ENCODE results near the gene C16orf89. TPM values are rescaled to one million over a fixed set of nuclear protein-coding genes. Genes with fewer than 3 reads are reported as not detected.

Gene C16orf89
- total and polyA plus RNA-seq, 9 donors = 0.17 to 5.4 (median 0.39) TPM; not detected in 1

GRCh38 chr16:5030251-5030870 is 35.4 kb downstream of the C16orf89 start:
- DNase-seq = no peak
- Histone ChIP-seq H3K9me3 (replicated peaks; ENCODE audit: control insufficient read depth, low read depth, low read length) (no peaks in the 10 kb centered on the region), H3K27me3 (ENCODE audit: control insufficient read depth, insufficient read depth, low read length) (no peaks in the 10 kb centered on the region), H3K36me3 (ENCODE audit: control insufficient read depth, insufficient read depth, low read length) (peaks cover 7% of the 10 kb centered on the region), H3K4me1 (ENCODE audit: control insufficient read depth, insufficient read depth, low read length) (peaks cover 6% of the 10 kb centered on the region), H3K4me3 (ENCODE audit: low read length) (no peak overlapping the region), H3K27ac (ENCODE audit: low read length) (no peak overlapping the region)
- WGBS (ENCODE audit: insufficient coverage) = 83% methylated on average over 11 of the region's 12 CpGs

- Histone ChIP-seq H3K36me3 (ENCODE audit: control insufficient read depth, insufficient read depth, low read length) (peaks cover 7% of the 10 kb centered on the region), H3K9me3 (replicated peaks; ENCODE audit: control insufficient read depth, low read depth, low read length) (no peaks in the 10 kb centered on the region), H3K27me3 (ENCODE audit: control insufficient read depth, insufficient read depth, low read length) (no peaks in the 10 kb centered on the region), H3K4me1 (ENCODE audit: control insufficient read depth, insufficient read depth, low read length) (peaks cover 6% of the 10 kb centered on the region), H3K27ac (ENCODE audit: low read length) (no peak overlapping the region), H3K4me3 (ENCODE audit: low read length) (no peak overlapping the region)
- DNase-seq = no peak
- WGBS (ENCODE audit: insufficient coverage) = 85% methylated on average over 18 of the region's 18 CpGs
These were observed 36.7 kb downstream of the C16orf89 start for GRCh38 chr16:5028950-5029475.

GRCh38 chr16:5027575-5028235 is 38.1 kb downstream of the C16orf89 start:
- Histone ChIP-seq H3K27ac (ENCODE audit: low read length) (no peak overlapping the region), H3K4me3 (ENCODE audit: low read length) (no peak overlapping the region), H3K27me3 (ENCODE audit: control insufficient read depth, insufficient read depth, low read length) (no peaks in the 10 kb centered on the region), H3K4me1 (ENCODE audit: control insufficient read depth, insufficient read depth, low read length) (peaks cover 1% of the 10 kb centered on the region), H3K9me3 (replicated peaks; ENCODE audit: control insufficient read depth, low read depth, low read length) (no peaks in the 10 kb centered on the region), H3K36me3 (ENCODE audit: control insufficient read depth, insufficient read depth, low read length) (peaks cover 7% of the 10 kb centered on the region)
- no peak for DNase-seq
- WGBS (ENCODE audit: insufficient coverage) = 95% methylated on average over 20 of the region's 32 CpGs

- H3K4me3 ChIP-seq (ENCODE audit: low read length) = no peak overlapping the region
- DNase-seq = no peak
- H3K4me1 ChIP-seq (ENCODE audit: control insufficient read depth, insufficient read depth, low read length) = no peaks in the 10 kb centered on the region
- no peaks in the 10 kb centered on the region for H3K9me3 ChIP-seq (replicated peaks; ENCODE audit: control insufficient read depth, low read depth, low read length)
- no peak overlapping the region for H3K27ac ChIP-seq (ENCODE audit: low read length)
- H3K27me3 ChIP-seq (ENCODE audit: control insufficient read depth, insufficient read depth, low read length) = no peaks in the 10 kb centered on the region
- WGBS (ENCODE audit: insufficient coverage) = 90% methylated on average over 3 of the region's 7 CpGs
- peaks cover 7% of the 10 kb centered on the region for H3K36me3 ChIP-seq (ENCODE audit: control insufficient read depth, insufficient read depth, low read length)
These were observed 38.7 kb downstream of the C16orf89 start for GRCh38 chr16:5027086-5027485.

GRCh38 chr16:5026664-5027063 is 39.1 kb downstream of the C16orf89 start:
- Histone ChIP-seq H3K27ac (ENCODE audit: low read length) (no peak overlapping the region), H3K27me3 (ENCODE audit: control insufficient read depth, insufficient read depth, low read length) (no peaks in the 10 kb centered on the region), H3K4me3 (ENCODE audit: low read length) (no peak overlapping the region), H3K36me3 (ENCODE audit: control insufficient read depth, insufficient read depth, low read length) (peaks cover 7% of the 10 kb centered on the region), H3K4me1 (ENCODE audit: control insufficient read depth, insufficient read depth, low read length) (no peaks in the 10 kb centered on the region), H3K9me3 (replicated peaks; ENCODE audit: control insufficient read depth, low read depth, low read length) (no peaks in the 10 kb centered on the region)
- DNase-seq = no peak
- 100% methylated on average over 4 of the region's 8 CpGs for WGBS (ENCODE audit: insufficient coverage)

GRCh38 chr16:5025171-5025632 is 40.6 kb downstream of the C16orf89 start:
- no peak overlapping the region for H3K4me3 ChIP-seq (ENCODE audit: low read length)
- H3K4me1 ChIP-seq (ENCODE audit: control insufficient read depth, insufficient read depth, low read length) = no peaks in the 10 kb centered on the region
- peaks cover 7% of the 10 kb centered on the region for H3K36me3 ChIP-seq (ENCODE audit: control insufficient read depth, insufficient read depth, low read length)
- WGBS (ENCODE audit: insufficient coverage) = 29% methylated on average over 15 of the region's 17 CpGs
- H3K9me3 ChIP-seq (replicated peaks; ENCODE audit: control insufficient read depth, low read depth, low read length) = no peaks in the 10 kb centered on the region
- DNase-seq = peak; percentile 27
- no peaks in the 10 kb centered on the region for H3K27me3 ChIP-seq (ENCODE audit: control insufficient read depth, insufficient read depth, low read length)
- no peak overlapping the region for H3K27ac ChIP-seq (ENCODE audit: low read length)

GRCh38 chr16:5024632-5025031 is 41.1 kb downstream of the C16orf89 start:
- no peaks in the 10 kb centered on the region for H3K9me3 ChIP-seq (replicated peaks; ENCODE audit: control insufficient read depth, low read depth, low read length)
- H3K36me3 ChIP-seq (ENCODE audit: control insufficient read depth, insufficient read depth, low read length) = peaks cover 7% of the 10 kb centered on the region
- peak; percentile 22 for DNase-seq
- no CpG with 5 or more reads among the region's 4 CpGs for WGBS (ENCODE audit: insufficient coverage)
- no peaks in the 10 kb centered on the region for H3K27me3 ChIP-seq (ENCODE audit: control insufficient read depth, insufficient read depth, low read length)
- no peak overlapping the region for H3K27ac ChIP-seq (ENCODE audit: low read length)
- no peaks in the 10 kb centered on the region for H3K4me1 ChIP-seq (ENCODE audit: control insufficient read depth, insufficient read depth, low read length)
- no peak overlapping the region for H3K4me3 ChIP-seq (ENCODE audit: low read length)

GRCh38 chr16:5022521-5022920 is 43.2 kb downstream of the C16orf89 start:
- no peaks in the 10 kb centered on the region for H3K4me1 ChIP-seq (ENCODE audit: control insufficient read depth, insufficient read depth, low read length)
- H3K9me3 ChIP-seq (replicated peaks; ENCODE audit: control insufficient read depth, low read depth, low read length) = no peaks in the 10 kb centered on the region
- no peak overlapping the region for H3K27ac ChIP-seq (ENCODE audit: low read length)
- H3K4me3 ChIP-seq (ENCODE audit: low read length) = no peak overlapping the region
- no peaks in the 10 kb centered on the region for H3K27me3 ChIP-seq (ENCODE audit: control insufficient read depth, insufficient read depth, low read length)
- no peak for DNase-seq
- H3K36me3 ChIP-seq (ENCODE audit: control insufficient read depth, insufficient read depth, low read length) = no peaks in the 10 kb centered on the region
- 87% methylated on average over 4 of the region's 6 CpGs for WGBS (ENCODE audit: insufficient coverage)

- Histone ChIP-seq H3K27ac (ENCODE audit: low read length) (no peak overlapping the region), H3K4me1 (ENCODE audit: control insufficient read depth, insufficient read depth, low read length) (no peaks in the 10 kb centered on the region), H3K4me3 (ENCODE audit: low read length) (no peak overlapping the region), H3K36me3 (ENCODE audit: control insufficient read depth, insufficient read depth, low read length) (no peaks in the 10 kb centered on the region), H3K27me3 (ENCODE audit: control insufficient read depth, insufficient read depth, low read length) (no peaks in the 10 kb centered on the region), H3K9me3 (replicated peaks; ENCODE audit: control insufficient read depth, low read depth, low read length) (no peaks in the 10 kb centered on the region)
- WGBS (ENCODE audit: insufficient coverage) = 66% methylated on average over 14 of the region's 15 CpGs
- no peak for DNase-seq
These were observed 45.2 kb downstream of the C16orf89 start for GRCh38 chr16:5020551-5020950.

GRCh38 chr16:5019775-5020174 is 46.0 kb downstream of the C16orf89 start:
- 60% methylated on average over 3 of the region's 6 CpGs for WGBS (ENCODE audit: insufficient coverage)
- H3K4me1 ChIP-seq (ENCODE audit: control insufficient read depth, insufficient read depth, low read length) = no peaks in the 10 kb centered on the region
- DNase-seq = no peak
- H3K4me3 ChIP-seq (ENCODE audit: low read length) = no peak overlapping the region
- H3K36me3 ChIP-seq (ENCODE audit: control insufficient read depth, insufficient read depth, low read length) = no peaks in the 10 kb centered on the region
- H3K9me3 ChIP-seq (replicated peaks; ENCODE audit: control insufficient read depth, low read depth, low read length) = no peaks in the 10 kb centered on the region
- no peak overlapping the region for H3K27ac ChIP-seq (ENCODE audit: low read length)
- H3K27me3 ChIP-seq (ENCODE audit: control insufficient read depth, insufficient read depth, low read length) = no peaks in the 10 kb centered on the region
